ENCODE results near the gene SPPL2A. TPM values are rescaled to one million over a fixed set of nuclear protein-coding genes. Genes with fewer than 3 reads are reported as not detected.

Gene SPPL2A
- total RNA-seq, 1 experiment from 2014 or later, result 64.4 TPM

GRCh38 chr15:50786871-50787270, 21.4 kb upstream of the SPPL2A start:
- no peak overlapping the region for H2AFZ ChIP-seq (ENCODE audit: low read length)
- H3K23me2 ChIP-seq (ENCODE audit: insufficient read length, low read depth, low read length, poor library complexity, severe bottlenecking), result no peaks in the 10 kb centered on the region
- H2BK20ac ChIP-seq (ENCODE audit: low read depth, low read length, poor library complexity, severe bottlenecking), result no peak overlapping the region
- no peaks in the 10 kb centered on the region for H3K27me3 ChIP-seq (ENCODE audit: insufficient read depth, low read length)
- H3K56ac ChIP-seq (ENCODE audit: insufficient read length, low read depth, low read length), result no peak overlapping the region
- no peak overlapping the region for H3K9ac ChIP-seq (ENCODE audit: extremely low read depth, insufficient read length, low read length)
- no peak overlapping the region for H2BK12ac ChIP-seq (ENCODE audit: insufficient read length, low read depth, low read length)
- no peak overlapping the region for H3K18ac ChIP-seq (ENCODE audit: insufficient read length, low read depth, low read length)
- H2BK5ac ChIP-seq (ENCODE audit: insufficient read length, low read length), result no peak overlapping the region
- no peaks in the 10 kb centered on the region for H3K79me2 ChIP-seq (ENCODE audit: insufficient read depth, low read length)
- H4K91ac ChIP-seq (ENCODE audit: insufficient read length, low read depth, low read length), result no peak overlapping the region
- Mint-ChIP-seq H3K4me1 (peaks cover 11 to 24% of the 10 kb centered on the region in 2 experiments), H3K36me3 (ENCODE audit: insufficient read depth in 1 of 3, low read depth in 3 of 3) (no peaks in the 10 kb centered on the region), H3K9me3 (no peaks in the 10 kb centered on the region), H3K4me3 (no peak overlapping the region), H3K27me3 (ENCODE audit: low read depth) (no peaks in the 10 kb centered on the region; the same call in 1 of the 2 replicates), H3K27ac (no peak overlapping the region)
- H4K20me1 ChIP-seq (ENCODE audit: control insufficient read depth, insufficient read depth, insufficient read length), result no peaks in the 10 kb centered on the region
- no peak for TF ChIP-seq CTCF (conservative IDR thresholded peaks at IDR 0.05)
- no peak overlapping the region for H3K27ac ChIP-seq (ENCODE audit: insufficient read length, low read depth, low read length)
- no peak overlapping the region for H2BK15ac ChIP-seq (ENCODE audit: low read depth, low read length)
- H3K9me3 ChIP-seq (ENCODE audit: control insufficient read depth, low read depth, low read length), result no peaks in the 10 kb centered on the region
- no peak overlapping the region for H2AK5ac ChIP-seq (ENCODE audit: insufficient read length, low read length)
- no peak overlapping the region for H3K23ac ChIP-seq (ENCODE audit: insufficient read length, low read depth, low read length)
- H3K79me1 ChIP-seq (ENCODE audit: insufficient read depth, low read depth, low read length, poor library complexity, severe bottlenecking), result no peaks in the 10 kb centered on the region
- no peak overlapping the region for H3K14ac ChIP-seq (ENCODE audit: insufficient read depth, low read length)
- no peak overlapping the region for H4K8ac ChIP-seq (replicated peaks; ENCODE audit: insufficient read length, low read depth, low read length)
- no peak overlapping the region for H3T11ph ChIP-seq (ENCODE audit: low read length)
- no peak overlapping the region for H4K5ac ChIP-seq (ENCODE audit: insufficient read length, low read depth, low read length)
- no CpG with 5 or more reads among the region's 3 CpGs for WGBS (ENCODE audit: extremely low coverage, insufficient read length, low lambda C conversion rate)
- no peak overlapping the region for H3K4me2 ChIP-seq (ENCODE audit: insufficient read depth, insufficient read length, low read length)
- H3K4ac ChIP-seq (ENCODE audit: low read depth, low read length), result no peak overlapping the region
- H2BK120ac ChIP-seq (ENCODE audit: low read depth, low read length, poor library complexity, severe bottlenecking), result no peak overlapping the region
- H3K4me1 ChIP-seq (ENCODE audit: insufficient read depth, low read length), result no peaks in the 10 kb centered on the region
- DNase-seq, result no peak
